ENCODE measurements around the gene MCOLN2.
A peak's percentile ranks its signal among the peaks of the same experiment; 100 is the strongest.
"Not testable (repeated sequence)": the region's sequence is repeated elsewhere in the genome, so short reads cannot be mapped to it uniquely, and the experiment has no call there.

Gene MCOLN2

DNA sequence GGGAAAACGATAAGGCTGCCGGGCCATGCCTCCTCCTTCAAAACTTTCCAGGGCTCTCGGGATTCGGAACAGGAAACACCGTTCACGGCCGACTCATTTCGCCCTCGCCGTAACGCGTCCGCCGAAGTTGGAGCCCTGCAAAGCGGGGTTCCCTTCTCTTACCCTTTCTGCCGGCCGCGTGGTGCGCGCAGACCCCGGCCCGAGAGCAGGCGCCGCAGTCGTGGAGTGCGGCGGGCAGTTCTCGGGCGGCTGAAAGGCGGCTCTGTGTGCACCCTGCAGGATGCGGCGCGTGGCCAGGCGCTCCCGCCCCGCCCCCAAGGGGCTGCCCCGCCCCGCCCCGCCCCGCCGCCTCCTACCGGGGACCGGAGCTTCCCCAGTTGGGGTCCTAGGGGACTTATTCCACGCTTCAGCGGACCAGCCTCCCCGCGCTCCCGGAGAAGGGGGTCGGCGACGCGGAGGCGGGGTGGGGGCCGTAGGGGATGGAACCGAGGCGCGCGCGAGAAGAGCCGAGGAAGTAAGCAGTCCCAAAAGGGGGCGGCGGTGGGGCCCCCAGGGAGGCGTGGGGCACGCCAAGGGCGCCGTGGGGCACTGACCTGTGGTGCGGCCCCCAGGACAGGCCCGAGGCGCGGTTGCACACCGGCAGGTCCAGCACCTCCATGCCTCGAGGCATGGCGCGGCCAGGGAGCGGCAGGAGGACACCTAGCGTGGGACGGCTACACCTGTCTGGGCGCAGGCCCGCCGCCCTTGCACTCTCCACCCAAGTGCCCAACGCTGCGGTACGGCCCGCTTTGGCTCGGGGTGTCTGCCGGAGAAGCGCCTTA lies at the start of gene MCOLN2:
MCOLN2 (minus strand) TSS at position 268 of the 821 bp plus-strand sequence; CDS start at position 27, 241 bp downstream.
- H3K27me3 ChIP-seq (ENCODE audit: low read depth) = no peaks in the 10 kb centered on the region
- in situ Hi-C loops (cut with MboI; ENCODE audit: low sequenced_read_pairs) = no loop called here
- 0 out of 2 replicates have a peak, but pooled peaks cover 3% of the 10 kb centered on the region for H3K36me3 ChIP-seq (replicated peaks)
- no peaks in the 10 kb centered on the region; the same call in 1 of the 2 replicates for H3K9me3 ChIP-seq
- DNase-seq (ENCODE audit: low spot score in 2 of 2) = peak; percentile 76 to 78
- peak within 1 kb of the TSS; percentile 59 for H3K4me3 ChIP-seq
- peaks cover 20% of the 10 kb centered on the region for H3K4me1 ChIP-seq

DNA sequence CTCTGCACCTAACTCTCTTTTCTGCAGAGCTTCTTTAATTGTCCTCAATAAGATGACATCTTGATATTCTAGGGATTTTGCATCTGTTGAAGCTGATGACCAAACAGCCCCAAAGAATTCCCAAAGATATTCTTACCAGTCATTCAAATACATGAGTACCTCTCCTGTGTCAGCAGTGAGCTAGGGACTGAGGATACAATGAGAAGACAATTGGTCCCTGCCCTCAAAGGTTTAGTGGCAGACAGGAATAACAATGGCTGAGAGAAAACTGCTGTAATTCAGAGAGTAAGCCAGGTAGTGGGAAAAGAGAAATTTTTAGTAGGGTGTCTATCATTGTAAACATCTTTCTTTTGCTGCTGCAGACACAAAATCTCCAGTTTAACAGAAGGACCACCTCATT lies 45.5 kb upstream of the MCOLN2 start:
- in situ Hi-C loops (cut with MboI; ENCODE audit: low sequenced_read_pairs) = no loop called here
- Histone ChIP-seq H3K4me1 (peaks cover 12% of the 10 kb centered on the region), H3K27me3 (ENCODE audit: low read depth) (no peaks in the 10 kb centered on the region), H3K9me3 (no peaks in the 10 kb centered on the region), H3K4me3 (no peak overlapping the region), H3K36me3 (replicated peaks) (no peaks in the 10 kb centered on the region)
- no peak for DNase-seq (ENCODE audit: low spot score in 2 of 2)

DNA sequence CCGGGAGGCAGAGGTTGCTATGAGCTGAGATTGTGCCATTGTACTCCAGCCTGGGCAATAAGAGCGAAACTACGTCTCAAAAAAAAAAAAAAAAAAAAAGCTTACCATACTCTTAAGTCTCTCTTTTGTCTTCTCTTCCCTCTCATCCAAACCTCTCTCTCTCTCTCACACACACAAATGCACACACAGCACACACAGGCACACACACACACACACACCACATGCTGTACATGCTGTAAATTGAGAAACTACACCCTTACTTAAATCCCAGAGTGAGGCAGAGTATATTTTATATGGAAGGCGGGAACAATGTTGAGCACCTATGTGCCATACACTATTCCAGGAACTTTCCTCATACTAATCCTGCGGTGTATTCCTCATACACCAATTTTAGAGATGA lies 44.9 kb upstream of the MCOLN2 start:
- no peak for DNase-seq (ENCODE audit: low spot score in 2 of 2)
- H3K4me1 ChIP-seq = peaks cover 7% of the 10 kb centered on the region
- in situ Hi-C loops (cut with MboI; ENCODE audit: low sequenced_read_pairs) = no loop called here
- H3K36me3 ChIP-seq (replicated peaks) = no peaks in the 10 kb centered on the region
- H3K27me3 ChIP-seq (ENCODE audit: low read depth) = no peaks in the 10 kb centered on the region
- H3K9me3 ChIP-seq = no peaks in the 10 kb centered on the region
- H3K4me3 ChIP-seq = no peak overlapping the region

DNA sequence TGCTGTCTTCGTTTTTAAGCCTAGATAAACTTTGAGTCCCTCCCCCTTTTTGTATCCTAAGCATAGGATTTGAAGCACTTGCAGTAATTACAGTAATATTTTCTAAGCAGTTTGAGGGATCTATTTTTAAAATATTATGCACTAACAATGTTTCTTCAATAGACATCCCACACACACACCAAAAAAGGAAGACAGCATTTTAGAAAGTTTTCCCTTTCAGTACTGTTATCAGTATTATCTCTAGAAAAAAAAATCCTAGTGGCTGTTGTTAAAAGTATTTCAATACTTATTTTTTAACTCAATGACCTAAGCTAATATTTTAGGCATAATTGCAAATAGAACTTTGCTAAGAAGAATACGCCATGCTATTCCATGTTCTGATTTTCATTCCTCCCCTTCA lies 36.3 kb upstream of the MCOLN2 start:
- Histone ChIP-seq H3K4me1 (peaks cover 6% of the 10 kb centered on the region), H3K27me3 (ENCODE audit: low read depth) (no peaks in the 10 kb centered on the region), H3K9me3 (no peaks in the 10 kb centered on the region), H3K4me3 (no peak overlapping the region), H3K36me3 (replicated peaks) (peaks cover 13% of the 10 kb centered on the region; the same call in 1 of the 2 replicates)
- DNase-seq (ENCODE audit: low spot score in 2 of 2) = no peak
- in situ Hi-C loops (cut with MboI; ENCODE audit: low sequenced_read_pairs) = no loop called here

DNA sequence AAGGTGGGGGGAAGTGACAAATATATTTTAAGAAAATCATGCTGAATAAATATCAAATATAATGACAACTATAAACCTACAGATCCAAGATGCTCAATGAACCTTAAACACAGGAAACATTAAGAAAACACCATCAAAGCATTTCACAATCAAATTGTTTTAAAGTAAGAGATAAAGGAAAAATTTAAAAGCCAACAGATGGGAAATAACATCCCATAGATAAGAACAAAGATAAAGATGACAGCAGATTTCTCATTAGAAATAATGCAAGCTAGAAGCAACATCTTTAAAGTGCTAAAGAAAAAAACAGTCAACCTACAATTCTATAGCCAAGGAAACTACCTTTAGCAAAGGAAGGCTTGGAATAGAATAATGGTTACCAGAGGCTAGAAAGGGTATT lies 33.6 kb upstream of the MCOLN2 start:
- in situ Hi-C loops (cut with MboI; ENCODE audit: low sequenced_read_pairs) = no loop called here
- peaks cover 22% of the 10 kb centered on the region for H3K36me3 ChIP-seq (replicated peaks)

DNA sequence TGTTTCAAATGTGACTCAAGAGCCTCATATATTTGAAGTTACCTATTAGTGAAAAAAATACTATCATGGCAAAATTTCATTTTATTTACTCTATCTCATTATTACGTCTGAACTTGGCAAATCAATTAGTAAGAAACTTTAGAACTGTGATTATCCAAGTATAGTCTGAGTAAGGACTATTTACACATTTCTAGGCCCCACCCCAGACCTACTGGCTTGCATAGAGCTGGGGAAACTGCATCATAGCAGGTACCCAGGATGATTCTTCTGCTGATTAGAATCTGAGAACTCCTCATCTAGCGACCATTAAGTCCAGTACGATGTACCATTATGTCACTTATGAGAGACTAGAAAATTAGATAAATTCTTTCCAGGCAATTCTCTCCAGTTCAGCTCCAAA lies 31.2 kb upstream of the MCOLN2 start:
- Histone ChIP-seq H3K9me3 (no peaks in the 10 kb centered on the region), H3K36me3 (replicated peaks) (peaks cover 22% of the 10 kb centered on the region), H3K4me3 (no peak overlapping the region), H3K27me3 (ENCODE audit: low read depth) (no peaks in the 10 kb centered on the region), H3K4me1 (peaks cover 3% of the 10 kb centered on the region)
- in situ Hi-C loops (cut with MboI; ENCODE audit: low sequenced_read_pairs) = no loop called here
- DNase-seq (ENCODE audit: low spot score in 2 of 2) = no peak

More for the DNA sequence above, 33.6 kb upstream of the MCOLN2 start:
- H3K9me3 ChIP-seq = no peaks in the 10 kb centered on the region
- peaks cover 6% of the 10 kb centered on the region for H3K4me1 ChIP-seq
- no peak overlapping the region for H3K4me3 ChIP-seq
- no peaks in the 10 kb centered on the region for H3K27me3 ChIP-seq (ENCODE audit: low read depth)
- no peak for DNase-seq (ENCODE audit: low spot score in 2 of 2)

DNA sequence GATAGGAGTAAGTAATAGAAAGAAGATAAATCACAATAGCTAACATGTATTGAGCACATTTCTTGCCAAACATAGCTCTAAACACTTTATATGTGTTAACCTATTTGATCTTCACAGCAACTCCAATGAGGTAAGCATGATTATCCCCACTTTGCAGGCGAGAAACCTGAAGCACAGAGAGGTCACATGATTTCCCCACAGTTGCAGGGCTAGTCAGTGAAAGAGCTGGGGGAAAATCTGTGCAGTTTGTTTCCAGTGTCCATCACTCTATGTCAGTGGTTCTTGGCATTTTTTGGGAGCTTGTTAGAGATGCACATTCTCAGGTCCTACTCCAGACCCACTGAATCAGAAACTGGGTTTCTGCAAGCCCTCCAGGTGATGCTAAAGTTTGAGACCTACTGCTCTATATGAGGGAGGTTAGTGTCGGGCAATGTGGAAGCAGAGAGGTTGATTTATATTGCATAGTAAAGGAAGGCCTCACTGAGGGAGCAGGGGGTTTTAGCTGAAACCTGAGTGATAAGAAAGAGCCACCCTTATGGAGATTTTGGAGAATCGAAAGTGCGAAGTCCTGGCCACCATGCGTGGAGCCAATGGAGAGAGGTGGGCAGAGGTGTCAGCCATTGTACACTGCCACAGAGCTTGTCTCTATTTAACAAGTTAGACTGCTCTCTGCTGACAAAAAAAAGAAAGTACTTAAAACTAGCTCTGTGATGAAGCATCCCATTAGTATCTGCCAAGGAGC lies 30.5 kb upstream of the MCOLN2 start:
- no peaks in the 10 kb centered on the region for H3K27me3 ChIP-seq (ENCODE audit: low read depth)
- no peak for DNase-seq (ENCODE audit: low spot score in 2 of 2)
- H3K9me3 ChIP-seq = no peaks in the 10 kb centered on the region
- H3K4me1 ChIP-seq = no peaks in the 10 kb centered on the region
- H3K4me3 ChIP-seq = no peak overlapping the region
- in situ Hi-C loops (cut with MboI; ENCODE audit: low sequenced_read_pairs) = no loop called here
- H3K36me3 ChIP-seq (replicated peaks) = peaks cover 22% of the 10 kb centered on the region

DNA sequence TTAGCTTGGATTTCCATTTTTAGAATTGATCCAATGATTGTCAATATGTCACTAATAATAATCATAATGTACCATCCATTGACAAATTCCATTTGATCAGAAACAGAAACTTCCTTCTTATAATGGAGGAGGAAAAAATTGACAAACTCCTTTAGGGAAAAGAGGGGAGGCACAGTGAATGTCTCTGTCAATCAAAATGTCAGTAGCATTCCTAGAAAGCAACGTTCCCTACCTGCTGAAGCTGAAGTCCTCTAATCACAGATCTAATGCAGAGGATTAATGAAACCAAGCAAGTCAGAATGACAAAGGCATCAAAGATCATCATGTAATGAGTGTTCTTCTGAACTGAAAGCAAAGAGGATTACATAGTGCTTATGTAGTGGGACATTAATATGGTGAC lies 29.0 kb upstream of the MCOLN2 start:
- H3K27me3 ChIP-seq (ENCODE audit: low read depth) = no peaks in the 10 kb centered on the region
- DNase-seq (ENCODE audit: low spot score in 2 of 2) = no peak
- peaks cover 4% of the 10 kb centered on the region for H3K4me1 ChIP-seq
- H3K9me3 ChIP-seq = no peaks in the 10 kb centered on the region
- H3K4me3 ChIP-seq = no peak overlapping the region
- in situ Hi-C loops (cut with MboI; ENCODE audit: low sequenced_read_pairs) = no loop called here
- peaks cover 24% of the 10 kb centered on the region for H3K36me3 ChIP-seq (replicated peaks)

DNA sequence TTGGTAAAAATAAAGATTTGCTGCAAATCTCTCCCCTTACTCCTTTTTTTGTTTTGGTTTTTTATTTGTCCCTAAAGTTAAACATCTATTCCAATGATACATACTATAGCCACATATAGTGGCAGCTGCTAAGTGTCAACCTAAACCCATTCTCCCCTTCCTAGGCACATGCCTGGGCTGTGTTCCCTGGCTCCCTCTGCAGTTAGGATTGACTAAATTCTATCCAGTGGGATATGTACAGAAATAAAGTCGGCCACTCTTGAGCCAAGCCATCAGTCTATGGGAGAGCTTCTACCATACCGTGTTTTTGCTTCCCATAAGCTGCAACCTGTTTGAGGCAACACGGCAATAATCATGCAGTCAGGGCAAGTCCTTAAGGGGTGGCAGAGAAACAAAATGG lies 27.8 kb upstream of the MCOLN2 start:
- no peaks in the 10 kb centered on the region for H3K9me3 ChIP-seq
- H3K27me3 ChIP-seq (ENCODE audit: low read depth) = no peaks in the 10 kb centered on the region
- peaks cover 22% of the 10 kb centered on the region for H3K36me3 ChIP-seq (replicated peaks)
- in situ Hi-C loops (cut with MboI; ENCODE audit: low sequenced_read_pairs) = no loop called here
- DNase-seq (ENCODE audit: low spot score in 2 of 2) = no peak
- no peak overlapping the region for H3K4me3 ChIP-seq
- H3K4me1 ChIP-seq = peaks cover 12% of the 10 kb centered on the region

DNA sequence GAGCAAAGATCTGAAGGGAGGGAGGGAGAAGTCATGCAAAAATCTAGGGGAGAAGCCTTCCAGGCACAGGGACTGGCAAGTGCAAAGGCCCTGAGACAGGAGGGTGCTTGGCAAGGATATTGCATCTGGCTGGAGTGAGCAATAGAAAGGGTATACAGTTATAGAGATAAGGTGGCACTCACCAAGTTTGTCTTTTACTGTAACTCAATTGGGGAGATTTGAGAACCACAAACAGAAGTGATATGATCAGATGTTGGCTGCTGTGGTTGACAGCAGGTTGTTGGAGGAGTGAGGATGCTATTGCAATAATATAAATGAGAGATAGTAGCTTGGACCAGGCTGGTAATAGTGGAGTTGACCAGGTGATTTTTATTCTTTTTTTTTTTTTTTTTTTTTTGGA lies 25.8 kb upstream of the MCOLN2 start:
- no peaks in the 10 kb centered on the region for H3K27me3 ChIP-seq (ENCODE audit: low read depth)
- H3K4me3 ChIP-seq = no peak overlapping the region
- peaks cover 17% of the 10 kb centered on the region for H3K36me3 ChIP-seq (replicated peaks)
- no peaks in the 10 kb centered on the region for H3K9me3 ChIP-seq
- in situ Hi-C loops (cut with MboI; ENCODE audit: low sequenced_read_pairs) = no loop called here
- DNase-seq (ENCODE audit: low spot score in 2 of 2) = no peak
- peaks cover 12% of the 10 kb centered on the region for H3K4me1 ChIP-seq

DNA sequence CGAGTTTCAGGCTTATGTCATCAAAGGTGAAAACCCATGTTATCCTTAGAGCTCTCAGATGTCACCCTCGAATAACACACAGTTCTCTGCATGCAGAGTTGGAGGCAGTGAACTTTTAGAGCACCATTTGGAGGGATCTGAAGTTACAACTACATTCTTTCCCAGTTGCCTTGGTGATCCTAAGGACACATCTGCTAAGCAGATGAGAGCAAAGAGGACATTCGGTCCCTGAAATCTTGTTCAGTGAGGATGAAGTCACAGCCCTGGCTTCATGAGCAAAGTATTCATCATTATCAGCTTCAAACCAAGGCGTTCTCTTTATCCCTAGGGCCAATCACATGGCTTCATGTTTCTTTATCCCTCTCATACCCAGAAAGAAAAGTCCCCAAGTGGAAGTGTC lies 23.1 kb upstream of the MCOLN2 start:
- in situ Hi-C loops (cut with MboI; ENCODE audit: low sequenced_read_pairs) = no loop called here
- peaks cover 12% of the 10 kb centered on the region for H3K4me1 ChIP-seq
- H3K9me3 ChIP-seq = no peaks in the 10 kb centered on the region
- peaks cover 5% of the 10 kb centered on the region for H3K36me3 ChIP-seq (replicated peaks)
- no peaks in the 10 kb centered on the region for H3K27me3 ChIP-seq (ENCODE audit: low read depth)
- H3K4me3 ChIP-seq = no peak overlapping the region
- DNase-seq (ENCODE audit: low spot score in 2 of 2) = no peak

DNA sequence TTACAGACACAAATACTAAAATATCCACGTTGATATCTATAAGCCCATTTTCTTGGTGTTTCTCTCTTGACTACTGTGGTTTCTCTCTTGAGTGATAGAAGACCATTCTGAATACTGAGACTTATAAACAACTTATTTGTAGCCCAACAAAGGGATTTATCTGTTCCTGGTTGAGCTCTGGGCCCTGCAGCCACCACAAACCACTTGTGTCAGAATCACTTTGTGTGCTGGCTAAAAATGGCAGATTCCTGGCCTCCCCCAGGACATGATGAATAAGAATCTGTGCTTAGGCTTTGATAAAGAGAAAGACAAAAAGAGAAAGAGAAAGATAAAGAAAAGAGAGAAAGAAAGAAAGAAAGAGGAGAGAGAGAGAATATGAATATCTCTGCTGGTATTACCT lies 18.9 kb upstream of the MCOLN2 start:
- Histone ChIP-seq H3K4me1 (peaks cover 7% of the 10 kb centered on the region), H3K27me3 (ENCODE audit: low read depth) (no peaks in the 10 kb centered on the region), H3K4me3 (no peak overlapping the region), H3K9me3 (no peaks in the 10 kb centered on the region), H3K36me3 (replicated peaks) (no peaks in the 10 kb centered on the region)
- DNase-seq (ENCODE audit: low spot score in 2 of 2) = no peak
- in situ Hi-C loops (cut with MboI; ENCODE audit: low sequenced_read_pairs) = no loop called here

DNA sequence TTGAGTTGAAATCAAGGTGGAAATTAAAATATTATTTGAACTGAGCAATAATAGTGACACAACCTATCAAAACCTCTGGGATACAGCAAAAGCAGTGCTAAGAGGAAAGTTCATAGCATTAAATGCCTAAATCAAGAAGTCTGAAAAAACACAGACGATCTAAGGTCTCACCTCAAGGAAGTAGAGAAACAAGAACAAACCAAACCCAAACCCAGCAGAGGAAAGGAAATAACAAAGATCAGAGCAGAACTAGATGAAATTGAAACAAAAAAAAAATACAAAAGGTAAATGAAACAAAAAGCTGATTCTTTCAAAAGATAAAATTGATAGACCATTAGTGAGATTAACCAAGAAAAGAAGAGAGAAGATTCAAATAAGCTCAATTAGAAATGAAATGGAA lies 8.7 kb upstream of the MCOLN2 start:
- H3K27me3 ChIP-seq (ENCODE audit: low read depth); H3K4me3 ChIP-seq; in situ Hi-C loops (cut with MboI; ENCODE audit: low sequenced_read_pairs); H3K36me3 ChIP-seq (replicated peaks); DNase-seq (ENCODE audit: low spot score in 2 of 2): not testable (repeated sequence)
- Histone ChIP-seq H3K4me1 (peaks cover 17% of the 10 kb centered on the region), H3K9me3 (peaks cover 12% of the 10 kb centered on the region)

DNA sequence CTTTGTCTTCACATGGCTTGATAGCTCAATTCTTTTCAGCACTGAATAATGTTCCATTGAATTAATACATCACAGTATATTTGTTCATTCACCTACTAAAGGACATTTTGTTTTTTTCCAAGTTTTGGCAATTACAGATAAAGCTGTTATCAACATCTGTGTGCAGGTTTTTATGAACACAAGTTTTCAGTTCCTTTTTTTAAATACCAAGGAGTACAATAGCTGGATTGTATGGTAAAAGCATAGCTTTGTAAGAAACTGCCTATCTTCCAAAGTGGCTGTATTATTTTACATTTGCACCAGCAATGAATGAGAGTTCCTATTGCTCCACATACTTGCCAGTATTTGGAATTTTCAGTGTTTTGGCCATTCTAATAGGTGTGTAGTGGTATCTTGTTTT lies 4.8 kb upstream of the MCOLN2 start:
- Histone ChIP-seq H3K27me3 (ENCODE audit: low read depth) (no peaks in the 10 kb centered on the region), H3K36me3 (replicated peaks) (no peaks in the 10 kb centered on the region), H3K9me3 (peaks cover 12% of the 10 kb centered on the region), H3K4me3 (no peak overlapping the region), H3K4me1 (peaks cover 20% of the 10 kb centered on the region)
- in situ Hi-C loops (cut with MboI; ENCODE audit: low sequenced_read_pairs) = no loop called here
- peak in 1 of 2 experiments; percentile 21 for DNase-seq (ENCODE audit: low spot score in 2 of 2)
